Body of pancreas (tissue), 4 donors: ENCODE measurements around the gene KIF6. TPM values are rescaled to one million over a fixed set of nuclear protein-coding genes. Genes with fewer than 3 reads are reported as not detected.

Experiments used
- ATAC-seq: fragments of 150-250 bp; one replicate; pipeline ENCODE4 v1.9.1; 2016
- DNase-seq, 4 donors: peaks; one replicate each; pipeline ENCODE4 v3.0.0-alpha.2; 2019
- H3K27ac ChIP-seq, 4 donors: fragments of 200-600 bp; sonication (generic); 1 replicate in 3 of 4; 2 replicates in 1 of 4; pipeline versions ENCODE4 v1.5.1 to v1.6.1; 2016 to 2019; ENCODE audit warnings: mild to moderate bottlenecking in 1 of 4, mixed read lengths in 1 of 4, moderate library complexity in 1 of 4
- H3K27me3 ChIP-seq, 2 donors: fragments of 200-600 bp; sonication (generic); one replicate each; pipeline ENCODE4 v1.6.0; 2016; ENCODE audit warnings: mild to moderate bottlenecking in 1 of 2
- H3K36me3 ChIP-seq, 2 donors: fragments of 200-600 bp; sonication (generic); replicated peaks in 1 of 2; 2 replicates each; pipeline ENCODE4 v1.5.1; 2016; ENCODE audit warnings: low read depth in 2 of 2; ENCODE audit not compliant: insufficient read depth in 1 of 2
- H3K4me1 ChIP-seq: fragments of 200-600 bp; sonication (generic); one replicate; pipeline ENCODE4 v1.6.0; 2016
- H3K4me3 ChIP-seq, 2 donors: fragments of 200-600 bp; sonication (generic); 1 replicate in 1 of 2; 2 replicates in 1 of 2; pipeline ENCODE4 v1.5.1; 2016 to 2019
- H3K9me3 ChIP-seq, 3 donors: fragments of 200-600 bp; sonication (generic); 1 replicate in 2 of 3; 2 replicates in 1 of 3; pipeline ENCODE4 v1.5.1; 2016
- POLR2A ChIP-seq, 3 donors: fragments of 450-650 bp; IDR thresholded peaks; one replicate each; pipeline ENCODE4 v1.6.1; 2016; ENCODE audit warnings: antibody characterized with exemption in 3 of 3, mild to moderate bottlenecking in 2 of 3
- WGBS, 2 donors: methylation state at CpG; one replicate each; pipeline ENCODE4 v1.1.5; 2017; 5-methylcytosine and 5-hydroxymethylcytosine counted together
- intact Hi-C: fragments of 100-400 bp; cut with DNase I; formaldehyde crosslinking; loops from one replicate; pipeline ENCODE4 v1.15.1; 2023
- total RNA-seq, 2 donors: library from RNA; depleted of rRNA; stranded (reverse); fragments of >200 nt; gene quantifications; one replicate each; pipeline ENCODE4 v1.1.0, GENCODE V29; 2016
- TF ChIP-seq, protein P1 (sequence below), 7 experiments: fragments of 450-650 bp in 4 of 7; fragments of 200-600 bp in 3 of 7; sonication (generic) in 3 of 7; IDR thresholded peaks; one replicate each; pipeline ENCODE4 v1.5.1; 2016 to 2019; ENCODE audit warnings: antibody characterized with exemption in 7 of 7

KIF6 gene
- total RNA-seq, 2 donors from 2014 or later, result not detected

DNA sequence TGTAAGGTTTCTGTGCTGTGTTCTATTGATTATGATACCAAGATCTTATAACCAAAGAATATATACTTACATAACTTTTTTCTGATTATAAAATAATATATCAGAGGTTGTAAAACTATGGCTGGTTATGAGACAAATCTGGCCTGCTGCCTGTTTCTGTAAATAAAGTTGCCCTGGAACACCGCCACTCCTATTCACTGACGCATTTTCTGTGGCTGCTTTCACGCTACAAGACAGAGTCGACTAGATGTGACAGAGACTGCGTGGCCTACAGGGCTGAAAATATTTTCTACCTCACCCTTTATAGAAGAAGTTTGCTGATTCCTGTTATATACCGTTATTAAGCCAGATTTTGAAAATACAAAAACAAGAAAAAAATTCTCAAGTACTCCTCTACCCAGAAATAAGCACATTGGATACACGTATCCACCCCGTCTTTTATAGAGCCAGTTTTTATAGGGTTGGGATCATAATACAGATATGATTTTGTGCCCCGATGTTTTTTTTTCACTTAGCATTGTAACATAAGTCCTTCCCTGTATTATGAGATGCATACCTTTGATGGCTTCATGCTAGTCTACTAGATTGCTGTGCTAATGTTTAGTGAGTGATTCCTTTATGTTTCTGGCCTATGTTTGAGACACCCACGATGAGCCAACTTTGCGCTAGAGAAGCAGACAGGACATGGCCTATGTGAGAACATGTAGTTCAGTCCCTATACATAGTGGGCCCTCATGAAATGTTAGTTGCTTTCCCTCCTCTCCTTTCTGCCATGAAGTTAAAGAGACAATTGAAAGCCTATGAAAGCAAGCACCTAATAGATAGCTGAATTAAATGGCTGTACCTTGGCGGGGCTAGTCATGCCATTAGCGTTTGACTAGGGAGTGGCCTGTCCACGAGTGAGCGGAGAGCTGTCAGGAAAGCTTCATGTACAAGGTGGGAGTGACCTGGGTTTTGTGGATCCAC lies 304.6 kb downstream of the KIF6 start:
- TF ChIP-seq, protein P1, sequence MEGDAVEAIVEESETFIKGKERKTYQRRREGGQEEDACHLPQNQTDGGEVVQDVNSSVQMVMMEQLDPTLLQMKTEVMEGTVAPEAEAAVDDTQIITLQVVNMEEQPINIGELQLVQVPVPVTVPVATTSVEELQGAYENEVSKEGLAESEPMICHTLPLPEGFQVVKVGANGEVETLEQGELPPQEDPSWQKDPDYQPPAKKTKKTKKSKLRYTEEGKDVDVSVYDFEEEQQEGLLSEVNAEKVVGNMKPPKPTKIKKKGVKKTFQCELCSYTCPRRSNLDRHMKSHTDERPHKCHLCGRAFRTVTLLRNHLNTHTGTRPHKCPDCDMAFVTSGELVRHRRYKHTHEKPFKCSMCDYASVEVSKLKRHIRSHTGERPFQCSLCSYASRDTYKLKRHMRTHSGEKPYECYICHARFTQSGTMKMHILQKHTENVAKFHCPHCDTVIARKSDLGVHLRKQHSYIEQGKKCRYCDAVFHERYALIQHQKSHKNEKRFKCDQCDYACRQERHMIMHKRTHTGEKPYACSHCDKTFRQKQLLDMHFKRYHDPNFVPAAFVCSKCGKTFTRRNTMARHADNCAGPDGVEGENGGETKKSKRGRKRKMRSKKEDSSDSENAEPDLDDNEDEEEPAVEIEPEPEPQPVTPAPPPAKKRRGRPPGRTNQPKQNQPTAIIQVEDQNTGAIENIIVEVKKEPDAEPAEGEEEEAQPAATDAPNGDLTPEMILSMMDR (IDR thresholded peaks at IDR 0.05), result no peak
- TF ChIP-seq POLR2A (IDR thresholded peaks at IDR 0.05), result no peak
- H3K27ac ChIP-seq, result no peak overlapping the region
- no peak overlapping the region for H3K4me3 ChIP-seq
- no peaks in the 10 kb centered on the region for H3K36me3 ChIP-seq
- ATAC-seq (peak; percentile 51), DNase-seq (peak; percentile 50 to 74 (median 67))
- intact Hi-C loops, result no loop called here
- WGBS, 2 donors, result 62% methylated on average over 15 of the region's 15 CpGs
- no peaks in the 10 kb centered on the region for H3K9me3 ChIP-seq
- no peaks in the 10 kb centered on the region for H3K27me3 ChIP-seq
- H3K4me1 ChIP-seq, result no peaks in the 10 kb centered on the region

DNA sequence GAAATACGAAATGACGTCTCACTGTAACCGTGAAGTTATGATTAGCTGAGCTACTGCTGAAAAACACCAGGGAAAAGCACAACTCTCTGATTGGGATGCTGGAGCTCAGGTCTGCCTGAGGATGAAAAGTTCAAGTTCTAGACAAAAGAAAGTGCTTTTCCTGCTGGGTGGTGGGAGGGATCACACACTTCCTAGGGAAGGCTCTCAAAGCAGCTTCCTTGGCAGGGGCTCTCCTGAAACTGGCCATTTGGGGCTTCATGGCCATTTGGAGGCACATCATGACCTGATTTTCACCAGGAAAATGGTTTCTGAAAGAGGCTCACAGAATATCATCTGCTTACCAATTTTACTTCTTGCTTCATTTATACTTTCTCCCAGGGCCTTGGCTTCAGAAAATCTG lies 305.6 kb downstream of the KIF6 start:
- H3K36me3 ChIP-seq, result no peaks in the 10 kb centered on the region
- no peak overlapping the region for H3K27ac ChIP-seq

DNA sequence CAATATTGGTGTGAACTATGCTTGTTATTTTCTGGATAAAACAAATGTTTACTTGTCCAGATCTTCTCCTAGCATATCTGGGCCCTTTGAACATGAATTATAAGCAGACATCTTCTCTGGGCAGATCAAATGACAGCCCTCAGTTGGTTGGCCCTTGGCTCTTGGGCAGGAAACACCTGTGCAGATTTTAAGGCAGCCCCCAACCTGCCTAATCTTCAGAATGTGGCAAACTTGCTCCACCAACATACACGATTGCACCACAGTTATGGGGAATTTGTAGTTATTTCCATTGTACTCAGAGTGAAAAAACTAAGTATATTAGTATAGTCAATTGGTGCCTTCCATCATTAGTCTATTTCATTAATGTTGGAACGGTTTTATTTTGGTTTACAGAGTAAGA lies 307.8 kb downstream of the KIF6 start:
- ATAC-seq, result no peak
- Histone ChIP-seq H3K9me3 (no peaks in the 10 kb centered on the region), H3K4me3 (no peak overlapping the region), H3K4me1 (no peaks in the 10 kb centered on the region), H3K27me3 (no peaks in the 10 kb centered on the region), H3K27ac (no peak overlapping the region), H3K36me3 (no peaks in the 10 kb centered on the region)
- TF ChIP-seq POLR2A (IDR thresholded peaks at IDR 0.05), result no peak
- TF ChIP-seq, protein P1 (IDR thresholded peaks at IDR 0.05), result no peak
- intact Hi-C loops, result no loop called here
- WGBS, 2 donors, result 70 to 73% methylated on average over 2 of the region's 2 CpGs
- DNase-seq, result no peak

More for the DNA sequence above, 305.6 kb downstream of the KIF6 start:
- no peak for ATAC-seq
- Histone ChIP-seq H3K27me3 (no peaks in the 10 kb centered on the region), H3K4me1 (no peaks in the 10 kb centered on the region), H3K9me3 (no peaks in the 10 kb centered on the region), H3K4me3 (no peak overlapping the region)
- intact Hi-C loops, result no loop called here
- 83 to 91% methylated on average over 3 of the region's 3 CpGs for WGBS, 2 donors
- DNase-seq, result no peak
- TF ChIP-seq, protein P1 (IDR thresholded peaks at IDR 0.05), result no peak
- no peak for TF ChIP-seq POLR2A (IDR thresholded peaks at IDR 0.05)

DNA sequence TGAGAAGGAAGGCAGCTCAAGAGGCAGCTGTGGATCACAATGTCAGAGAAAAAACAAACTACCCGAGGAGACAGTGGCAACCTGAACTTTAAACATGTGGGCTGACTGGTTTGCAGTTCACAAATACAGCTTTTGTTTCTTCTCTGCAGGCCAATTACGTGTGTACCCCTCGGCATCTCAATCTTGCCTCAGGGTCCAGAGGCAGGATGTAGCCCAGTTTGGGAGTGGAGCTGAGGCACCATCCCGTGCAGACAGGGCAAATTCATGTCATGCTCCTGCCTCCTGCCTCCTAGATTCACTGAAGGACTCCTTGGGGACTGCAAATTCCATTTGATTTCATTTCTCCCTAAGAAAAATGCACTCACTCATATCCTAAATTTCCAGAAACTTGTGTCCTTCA lies 308.5 kb downstream of the KIF6 start:
- WGBS, 2 donors, result 63 to 69% methylated on average over 4 of the region's 4 CpGs
- H3K36me3 ChIP-seq, result no peaks in the 10 kb centered on the region
- H3K4me3 ChIP-seq, result no peak overlapping the region
- intact Hi-C loops, result no loop called here
- no peaks in the 10 kb centered on the region for H3K27me3 ChIP-seq
- no peaks in the 10 kb centered on the region for H3K4me1 ChIP-seq
- H3K27ac ChIP-seq, result no peak overlapping the region
- TF ChIP-seq, protein P1 (IDR thresholded peaks at IDR 0.05), result no peak
- TF ChIP-seq POLR2A (IDR thresholded peaks at IDR 0.05), result no peak
- DNase-seq, result no peak
- no peaks in the 10 kb centered on the region for H3K9me3 ChIP-seq
- ATAC-seq, result peak; percentile 37
